Right lung (tissue), 5 donors: ENCODE results near the gene GABRA5. TPM values are rescaled to one million over a fixed set of nuclear protein-coding genes. Genes with fewer than 3 reads are reported as not detected.
"Not testable (repeated sequence)": the region's sequence is repeated elsewhere in the genome, so short reads cannot be mapped to it uniquely, and the experiment has no call there.

ENCODE experiments used
- DNase-seq, 2 donors: peaks; one replicate each; pipeline ENCODE4 v3.0.0-alpha.2; 2013
- polyA plus RNA-seq, 5 donors: library from polyadenylated mRNA; unstranded; fragments of 120-200 nt; gene quantifications; one replicate each; pipeline versions ENCODE4 v1.2.1 to v1.2.3, GENCODE V29; 2013; ENCODE audit warnings: inconsistent platforms in 1 of 5, low replicate concordance in 1 of 5; ENCODE audit not compliant: insufficient read length in 5 of 5, insufficient read depth in 1 of 5

Gene GABRA5
- polyA plus RNA-seq, 5 donors, result 0.13 TPM; not detected in 4

DNA sequence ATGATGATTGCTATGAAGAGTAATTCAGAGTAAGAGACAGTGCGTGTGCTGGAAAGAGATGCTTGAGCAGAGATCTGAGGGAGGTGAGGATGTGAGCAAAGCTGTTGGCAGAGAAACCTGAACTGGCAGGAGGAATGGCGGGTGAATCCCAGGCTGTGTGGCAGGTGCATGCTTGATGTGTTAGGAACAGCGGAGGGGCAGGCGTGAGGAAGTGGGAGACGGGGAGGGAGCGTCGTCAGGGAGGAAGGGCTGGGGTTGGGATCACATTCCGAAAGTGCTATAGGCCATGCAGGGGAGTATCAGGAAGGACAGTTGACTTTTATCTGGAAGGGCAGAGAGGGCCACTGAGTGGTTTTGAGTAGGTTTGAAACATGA lies 8.6 kb downstream of the GABRA5 start:
- no peak for DNase-seq

DNA sequence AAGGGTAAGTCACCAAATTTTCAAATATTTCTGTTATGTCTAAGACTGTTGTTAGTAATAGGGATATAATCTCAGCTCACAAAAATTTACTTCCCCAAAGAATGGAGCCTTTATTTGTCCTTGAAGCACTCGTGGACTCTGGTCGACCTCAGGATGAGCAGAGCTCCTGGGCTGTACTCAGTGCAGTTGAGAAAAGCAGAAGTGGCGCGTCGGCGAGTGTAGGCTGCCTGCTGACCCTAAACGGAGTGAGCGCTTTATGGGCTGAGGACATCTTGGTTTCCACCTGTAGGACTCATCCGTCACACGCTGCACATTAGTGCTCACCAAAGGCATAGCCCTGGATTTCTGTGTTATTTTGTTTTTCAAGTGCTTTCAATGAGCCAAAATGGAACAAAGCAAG lies 11.0 kb downstream of the GABRA5 start:
- no peak for DNase-seq

GRCh38 chr15:26879706-26880105 lies 12.8 kb downstream of the GABRA5 start:
- no peak for DNase-seq

- no peak for DNase-seq
Observed at GRCh38 chr15:26882112-26882511, 15.2 kb downstream of the GABRA5 start.

DNA sequence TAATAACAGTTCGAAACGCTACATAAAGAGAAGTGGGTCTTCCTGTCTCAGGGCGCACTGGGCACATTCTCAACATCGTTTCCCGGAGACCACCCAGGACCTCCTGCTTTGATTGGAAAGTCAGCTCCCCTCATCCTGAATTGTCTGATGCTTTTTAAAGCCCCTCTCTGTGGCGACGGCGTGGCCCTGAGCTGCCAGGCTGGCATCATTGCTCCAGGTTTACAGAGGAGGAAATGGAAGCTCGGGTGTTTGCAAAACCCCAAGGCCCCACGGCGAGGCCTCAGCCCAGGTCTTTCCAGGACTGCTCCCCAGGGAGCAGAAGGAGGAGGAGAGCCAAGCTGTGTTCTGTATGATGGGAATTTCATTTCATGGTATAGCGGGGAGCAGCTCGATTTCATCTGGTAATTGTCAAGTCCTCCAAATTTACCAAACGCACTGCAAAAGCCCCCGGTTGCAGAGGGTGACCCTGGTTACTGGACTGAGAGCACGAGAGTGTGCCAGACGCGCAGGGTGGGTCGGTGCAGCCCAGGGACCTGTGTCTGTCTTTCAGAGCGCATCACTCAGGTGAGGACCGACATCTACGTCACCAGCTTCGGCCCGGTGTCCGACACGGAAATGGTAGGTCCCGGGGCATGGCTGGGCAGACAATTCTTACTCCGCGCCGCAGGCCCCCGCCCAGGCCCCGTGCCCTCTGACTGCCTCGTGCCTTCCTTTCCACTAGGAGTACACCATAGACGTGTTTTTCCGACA lies 15.9 kb downstream of the GABRA5 start:
- no peak for DNase-seq

DNA sequence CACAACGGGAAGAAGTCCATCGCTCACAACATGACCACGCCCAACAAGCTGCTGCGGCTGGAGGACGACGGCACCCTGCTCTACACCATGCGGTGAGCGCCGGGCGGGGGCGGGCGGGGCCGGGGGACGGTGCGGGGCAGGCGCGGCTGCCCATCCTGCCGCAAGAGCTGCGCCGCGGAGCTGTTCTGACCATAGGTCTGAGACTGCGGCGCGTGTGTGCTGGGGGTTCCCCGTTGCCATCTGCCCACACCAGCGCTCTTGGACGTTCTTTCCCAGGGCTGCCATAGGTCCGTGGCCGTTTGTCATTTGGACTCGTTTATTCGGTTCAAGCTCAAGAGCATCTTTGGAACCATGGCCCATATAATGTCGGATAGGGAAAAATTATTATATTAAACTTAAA lies 16.6 kb downstream of the GABRA5 start:
- no peak for DNase-seq

GRCh38 chr15:26886566-26886965 lies 19.7 kb downstream of the GABRA5 start:
- DNase-seq, result no peak

DNA sequence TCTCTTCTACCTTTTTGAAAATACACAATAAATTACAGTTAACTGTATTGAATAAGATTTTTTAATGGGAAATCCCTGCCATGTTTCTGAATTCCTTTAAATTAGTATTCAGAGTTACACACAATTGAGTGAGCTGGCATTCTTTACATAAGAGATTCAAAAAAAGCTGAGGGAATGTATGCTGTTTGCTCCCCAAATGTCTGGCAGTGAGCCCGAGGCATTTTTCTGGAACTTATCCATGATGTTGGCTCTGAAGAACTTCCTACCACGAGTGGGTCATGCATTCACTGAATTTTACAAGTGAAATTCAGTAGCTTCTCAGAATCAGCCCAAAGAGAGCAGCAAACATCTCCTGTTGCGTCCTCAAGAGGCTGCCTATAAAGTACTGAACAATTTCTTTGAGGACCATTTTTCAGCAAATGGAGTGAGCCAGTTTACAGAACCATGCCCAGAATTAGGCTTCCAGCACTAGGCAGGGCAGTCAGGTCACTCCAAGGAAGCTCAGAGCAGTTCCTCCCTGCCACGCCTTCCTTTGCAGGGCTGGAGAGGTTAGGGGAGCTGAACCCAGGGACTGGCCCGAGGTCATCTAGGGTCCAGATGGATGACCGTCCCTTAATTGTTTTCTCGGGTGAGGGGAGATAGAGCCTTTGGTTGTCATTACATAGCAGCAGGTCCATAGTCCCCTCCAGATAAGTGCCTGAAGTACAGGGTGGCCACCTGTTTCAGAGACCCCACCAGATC lies 21.2 kb downstream of the GABRA5 start:
- no peak for DNase-seq

DNA sequence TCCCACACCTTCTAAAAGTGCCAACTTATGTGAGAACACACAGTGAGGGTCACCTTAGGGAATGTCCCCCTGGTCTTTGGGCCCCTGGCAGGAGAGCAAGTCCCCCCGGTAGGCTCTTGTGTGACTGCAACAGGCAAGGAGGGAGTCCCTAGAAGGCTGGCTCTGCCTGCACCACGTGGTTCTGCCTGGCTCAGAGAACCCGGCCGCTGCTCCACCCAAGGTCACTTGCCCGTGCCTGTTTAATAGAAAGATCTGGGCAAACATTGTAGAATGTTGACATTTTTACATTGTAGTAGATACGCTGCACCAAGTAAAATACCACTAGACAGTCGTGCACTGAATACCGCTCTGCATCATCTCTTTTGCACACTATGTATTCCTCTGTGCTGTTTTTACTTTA lies 21.9 kb downstream of the GABRA5 start:
- no peak for DNase-seq

DNA sequence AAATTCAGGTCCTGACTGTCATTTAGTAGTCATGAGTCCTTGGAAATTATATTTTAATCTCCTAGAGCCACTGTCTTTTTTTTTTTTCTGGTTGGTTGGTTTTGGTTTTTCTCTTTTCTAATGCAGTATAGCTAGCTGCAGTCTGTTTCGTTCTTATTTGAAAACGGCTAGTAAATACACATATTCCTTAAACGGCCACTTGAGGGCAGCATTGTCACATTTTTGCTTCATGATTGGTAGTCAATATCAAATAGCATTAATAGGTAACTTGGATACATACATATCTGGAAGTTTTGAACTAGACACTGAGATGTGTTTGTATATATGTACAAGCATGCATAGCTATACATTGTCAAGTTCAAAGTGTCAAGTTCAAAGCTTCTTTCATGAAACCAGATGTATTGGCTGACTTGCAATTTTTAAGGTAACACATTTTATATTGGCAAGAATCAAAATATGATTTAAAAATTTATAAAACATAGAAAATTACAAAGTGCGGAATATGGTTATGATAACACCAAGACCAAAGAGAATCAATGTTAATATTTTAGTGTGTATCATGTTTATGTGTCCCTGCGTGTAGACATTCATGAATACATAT lies 22.5 kb downstream of the GABRA5 start:
- DNase-seq, result peak in 1 of 2 donors; percentile 68

- no peak for DNase-seq
Observed at GRCh38 chr15:26890451-26890850, 23.6 kb downstream of the GABRA5 start.

DNA sequence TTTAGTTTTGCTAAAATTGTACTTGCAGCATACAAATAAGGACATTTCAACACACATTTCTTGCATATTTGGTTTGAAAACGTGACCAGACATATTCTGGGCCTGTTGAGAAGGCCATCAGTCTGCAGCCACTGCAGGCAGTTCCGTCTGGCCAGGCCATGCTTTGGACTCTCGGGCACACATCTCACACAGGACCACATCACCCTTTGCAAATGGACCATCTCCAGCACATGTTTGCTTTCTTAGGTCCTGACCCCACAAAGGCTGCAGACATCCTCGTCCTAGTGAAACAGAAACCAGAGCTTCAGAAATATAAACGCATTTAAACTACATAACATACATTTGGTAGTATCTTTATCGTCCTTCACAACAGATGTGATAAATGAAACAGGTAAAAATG lies 24.1 kb downstream of the GABRA5 start:
- DNase-seq, result no peak

DNA sequence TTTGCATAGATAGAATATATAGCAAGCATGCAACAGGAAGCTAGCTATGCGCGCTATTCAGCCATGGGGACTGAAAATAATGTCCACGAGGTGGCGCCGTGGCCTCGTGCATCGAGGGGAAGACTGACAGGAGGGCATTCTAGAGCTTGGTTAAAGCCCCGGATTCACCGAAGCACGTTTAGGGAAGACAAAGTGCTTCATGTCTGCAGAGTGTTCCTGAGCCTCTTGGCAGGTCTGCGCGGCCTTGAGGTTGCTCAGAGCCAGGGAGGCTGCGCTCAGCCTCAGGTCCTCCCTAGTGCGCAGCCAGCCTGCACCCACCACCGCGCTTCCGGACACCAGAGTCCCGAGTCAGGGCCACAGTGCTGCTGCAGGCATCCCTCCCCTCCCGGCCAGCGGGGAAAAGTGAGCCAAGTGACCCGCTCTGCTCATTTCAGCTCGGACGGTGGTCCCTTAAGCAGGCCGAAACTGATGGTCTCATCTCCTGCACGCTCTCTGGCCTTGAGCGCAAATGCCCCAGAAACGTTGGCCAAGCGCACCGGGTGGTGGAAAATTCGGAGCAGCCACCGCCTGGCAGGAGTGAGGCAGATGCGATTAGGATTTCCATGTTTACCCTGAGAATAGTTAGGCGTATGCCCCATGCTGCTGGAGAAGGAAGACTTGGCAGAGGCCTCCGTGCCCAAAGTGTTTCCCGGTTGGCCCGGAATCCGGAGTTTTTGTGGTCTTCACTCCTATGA lies 24.8 kb downstream of the GABRA5 start:
- peak; percentile 82 to 86 for DNase-seq

GRCh38 chr15:26892182-26892518 lies 25.3 kb downstream of the GABRA5 start:
- DNase-seq, result no peak

GRCh38 chr15:26892678-26893077 lies 25.8 kb downstream of the GABRA5 start:
- DNase-seq, result no peak

GRCh38 chr15:26893351-26894065 lies 26.6 kb downstream of the GABRA5 start:
- no peak for DNase-seq

DNA sequence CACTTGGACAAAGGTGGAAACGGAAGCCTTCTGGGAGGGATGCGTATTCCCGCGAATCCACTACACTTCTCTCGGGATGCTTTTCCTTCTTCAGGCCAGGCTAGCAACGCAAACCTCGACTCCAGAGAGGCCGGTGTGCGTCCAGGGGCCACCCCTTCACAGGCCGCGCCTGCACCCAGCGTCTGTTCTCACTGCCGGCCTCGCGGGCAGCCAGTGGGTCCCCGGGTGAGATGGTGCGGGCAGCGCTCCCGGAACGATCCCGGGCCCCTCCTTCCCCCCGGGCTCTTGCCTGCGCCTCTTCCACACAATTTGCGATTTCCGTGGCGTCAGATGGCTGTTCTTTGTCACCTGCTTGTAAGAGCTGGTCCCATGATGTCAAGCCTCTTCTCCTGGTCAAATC lies 27.3 kb downstream of the GABRA5 start:
- DNase-seq, result no peak

DNA sequence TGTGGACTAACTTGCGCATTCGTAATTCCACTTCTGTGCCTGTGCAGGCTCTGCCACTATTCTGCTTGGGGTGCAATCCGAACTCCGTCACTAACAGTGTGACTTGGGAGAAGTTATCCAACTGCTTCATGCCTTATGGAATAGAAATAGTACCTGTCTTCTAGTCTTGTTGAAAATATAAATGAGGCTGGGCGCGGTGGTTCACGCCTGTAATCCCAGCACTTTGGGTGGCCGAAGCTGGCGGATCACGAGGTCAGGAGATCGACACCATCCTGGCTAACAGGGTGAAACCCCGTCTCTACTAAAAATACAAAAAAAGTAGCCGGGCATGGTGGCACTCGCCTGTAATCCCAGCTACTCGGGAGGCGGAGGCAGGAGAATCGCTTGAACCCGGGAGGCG lies 28.5 kb downstream of the GABRA5 start:
- DNase-seq, result not testable (repeated sequence)

- no peak for DNase-seq
Observed at GRCh38 chr15:26899658-26900057, 32.8 kb downstream of the GABRA5 start.

DNA sequence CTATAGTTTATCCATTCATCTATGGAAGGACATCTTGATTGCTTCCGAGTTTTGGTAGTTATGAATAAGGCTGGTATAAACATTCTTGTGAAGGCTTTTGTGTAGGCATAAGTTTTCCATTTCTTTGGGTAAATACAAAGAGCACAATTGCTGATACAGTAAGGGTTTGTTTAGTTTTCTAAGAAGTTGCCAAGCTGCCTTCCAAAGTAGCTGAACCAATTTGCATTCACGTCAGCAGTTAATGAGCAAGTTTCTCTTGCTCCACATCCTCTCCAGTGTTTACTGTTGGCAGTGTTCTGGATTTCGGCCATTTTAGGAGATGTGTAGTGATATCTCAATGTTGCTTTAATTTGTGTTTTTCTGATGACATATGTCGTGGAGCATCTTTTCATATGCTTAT lies 34.2 kb downstream of the GABRA5 start:
- DNase-seq, result no peak

GRCh38 chr15:26910715-26911114 lies 43.9 kb downstream of the GABRA5 start:
- no peak for DNase-seq

DNA sequence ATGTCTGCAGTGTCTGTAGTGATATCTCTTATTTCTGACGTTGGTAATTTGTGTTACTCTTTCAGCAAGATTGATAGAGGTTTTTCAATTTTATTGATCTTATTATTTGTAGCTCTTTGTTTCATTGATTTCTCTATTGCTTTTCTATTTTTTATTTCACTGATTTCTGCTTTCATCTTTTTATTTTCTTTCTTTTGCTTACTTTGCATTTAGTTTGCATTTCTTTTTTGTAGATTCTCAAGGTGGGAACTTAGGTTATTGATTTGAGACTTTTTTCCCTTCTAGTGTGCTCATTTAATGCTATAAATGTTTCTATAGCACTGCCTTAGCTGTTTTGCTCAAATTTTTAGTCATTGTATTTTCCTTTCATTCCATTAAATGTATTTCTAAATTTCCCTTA lies 54.6 kb downstream of the GABRA5 start:
- DNase-seq, result no peak
